Fibroblast of villous mesenchyme (primary cell): ENCODE measurements around the gene C3. TPM values are rescaled to one million over a fixed set of nuclear protein-coding genes. Genes with fewer than 3 reads are reported as not detected.
"Not testable (repeated sequence)": the region's sequence is repeated elsewhere in the genome, so short reads cannot be mapped to it uniquely, and the experiment has no call there.

ENCODE experiments used
- DNase-seq: peaks from one replicate; pipeline ENCODE4 v3.0.0-alpha.2; 2010; ENCODE audit warnings: low read depth
- H3K4me3 ChIP-seq: 2 replicates; pipeline ENCODE4 v1.5.1; 2011; ENCODE audit warnings: low read depth, mild to moderate bottlenecking, low read length
- CTCF ChIP-seq: IDR thresholded peaks from 2 replicates; pipeline ENCODE4 v1.5.1; 2012; ENCODE audit warnings: low read depth, mild to moderate bottlenecking, low read length; ENCODE audit not compliant: insufficient read depth
- total RNA-seq: library from RNA; depleted of rRNA; stranded (reverse); fragments of >200 nt; gene quantifications from 2 replicates; pipeline ENCODE4 v1.2.3, GENCODE V29; 2012

Gene C3
- total RNA-seq, 1 donor: 76.0 TPM

- TF ChIP-seq CTCF: peak; percentile 32
- peak; percentile 67 for DNase-seq
Observed at GRCh38 chr19:6753178-6754031, 33.0 kb upstream of the C3 start.

GRCh38 chr19:6752256-6753177, 32.1 kb upstream of the C3 start:
- no peak for DNase-seq
- TF ChIP-seq CTCF: no peak
- H3K4me3 ChIP-seq: peak overlapping the region; percentile 51

More at GRCh38 chr19:6753178-6754031, 33.0 kb upstream of the C3 start:
- peak overlapping the region; percentile 51 for H3K4me3 ChIP-seq

GRCh38 chr19:6751189-6751588, 30.7 kb upstream of the C3 start:
- no peak for TF ChIP-seq CTCF
- no peak for DNase-seq
- H3K4me3 ChIP-seq: no peak overlapping the region

- no peak overlapping the region for H3K4me3 ChIP-seq
- TF ChIP-seq CTCF: no peak
- no peak for DNase-seq
Observed at GRCh38 chr19:6750062-6750461, 29.6 kb upstream of the C3 start.

- DNase-seq, H3K4me3 ChIP-seq: not testable (repeated sequence)
Observed at GRCh38 chr19:6748543-6748942, 28.1 kb upstream of the C3 start.

- no peak overlapping the region for H3K4me3 ChIP-seq
- no peak for TF ChIP-seq CTCF
- DNase-seq: no peak
Observed at GRCh38 chr19:6745965-6746364, 25.5 kb upstream of the C3 start.
